Aorta (tissue), 5 donors: ENCODE results near the gene CTIF. TPM values are rescaled to one million over a fixed set of nuclear protein-coding genes. Genes with fewer than 3 reads are reported as not detected.

ENCODE experiments used
- ATAC-seq: fragments of 200-7000 bp; cut with Tn5 transposase; one replicate; pipeline ENCODE4 v1.9.1; 2022; ENCODE audit warnings: moderate library complexity; ENCODE audit not compliant: low FRiP score
- DNase-seq, 2 donors: peaks; one replicate each; pipeline ENCODE4 v3.0.0-alpha.2; 2020
- H3K27ac ChIP-seq, 2 donors: one replicate each; pipeline ENCODE4 v1.5.1; 2013; ENCODE audit warnings: low read length in 2 of 2, mild to moderate bottlenecking in 2 of 2, moderate library complexity in 2 of 2, control low read depth in 1 of 2, inconsistent platforms in 1 of 2, low read depth in 1 of 2
- H3K27me3 ChIP-seq, 2 donors: one replicate each; pipeline ENCODE4 v1.6.1; 2013; ENCODE audit warnings: control low read depth in 1 of 2, low read length in 1 of 2, mild to moderate bottlenecking in 1 of 2, moderate library complexity in 1 of 2; ENCODE audit not compliant: insufficient read depth in 2 of 2, control insufficient read depth in 1 of 2
- H3K36me3 ChIP-seq, 2 donors: one replicate each; pipeline ENCODE4 v1.6.1; 2013; ENCODE audit warnings: control low read depth in 1 of 2, low read length in 1 of 2, mild to moderate bottlenecking in 1 of 2; ENCODE audit not compliant: insufficient read depth in 2 of 2, control insufficient read depth in 1 of 2
- H3K4me1 ChIP-seq, 2 donors: one replicate each; pipeline ENCODE4 v1.6.1; 2013; ENCODE audit warnings: low read length in 2 of 2, control low read depth in 1 of 2, mild to moderate bottlenecking in 1 of 2, moderate library complexity in 1 of 2; ENCODE audit not compliant: insufficient read depth in 2 of 2, control insufficient read depth in 1 of 2
- H3K4me3 ChIP-seq, 2 donors: one replicate each; pipeline ENCODE4 v1.5.1; 2013; ENCODE audit warnings: low read length in 2 of 2, control low read depth in 1 of 2, mild to moderate bottlenecking in 1 of 2
- H3K9me3 ChIP-seq: one replicate; pipeline ENCODE4 v1.6.1; 2013; ENCODE audit warnings: mild to moderate bottlenecking, low read length; ENCODE audit not compliant: control insufficient read depth
- WGBS, 2 donors: extraction: QIAGEN DNeasy Blood & Tissue Kit; methylation state at CpG; one replicate each; pipeline ENCODE4 v1.1.7; 2013; 5-methylcytosine and 5-hydroxymethylcytosine counted together
- intact Hi-C, 2 donors: fragments of 100-400 bp; cut with DNase I; formaldehyde crosslinking; loops; one replicate each; pipeline versions ENCODE4 v1.14.2 to v1.15.0; 2022
- polyA plus RNA-seq, 2 donors: library from polyadenylated mRNA; stranded (reverse); fragments of 200-250 nt; gene quantifications; one replicate each; pipeline ENCODE4 v1.2.3, GENCODE V29; 2013
- total RNA-seq, 2 donors: library from RNA; stranded (reverse); fragmentation: NEBNext Ultra II Directional; extraction: Animal tissue kit (Norgen Biotek cat#: 25700); gene quantifications; one replicate each; pipeline ENCODE4 v1.2.1, GENCODE V29; 2021
- donor health status: healthy with polysubstance abuse.
- donor health status: Bipolar disorder and iron deficiency.
- donor health status: DM: no; HTN: no; CAD: no.
- donor health status: DM: no; HTN: no; CAD: no.
- donor health status: DM: yes; HTN: yes; CAD: no.

The CTIF gene
- total and polyA plus RNA-seq, 4 donors: 14.4 to 113 (median 93.4) TPM

DNA sequence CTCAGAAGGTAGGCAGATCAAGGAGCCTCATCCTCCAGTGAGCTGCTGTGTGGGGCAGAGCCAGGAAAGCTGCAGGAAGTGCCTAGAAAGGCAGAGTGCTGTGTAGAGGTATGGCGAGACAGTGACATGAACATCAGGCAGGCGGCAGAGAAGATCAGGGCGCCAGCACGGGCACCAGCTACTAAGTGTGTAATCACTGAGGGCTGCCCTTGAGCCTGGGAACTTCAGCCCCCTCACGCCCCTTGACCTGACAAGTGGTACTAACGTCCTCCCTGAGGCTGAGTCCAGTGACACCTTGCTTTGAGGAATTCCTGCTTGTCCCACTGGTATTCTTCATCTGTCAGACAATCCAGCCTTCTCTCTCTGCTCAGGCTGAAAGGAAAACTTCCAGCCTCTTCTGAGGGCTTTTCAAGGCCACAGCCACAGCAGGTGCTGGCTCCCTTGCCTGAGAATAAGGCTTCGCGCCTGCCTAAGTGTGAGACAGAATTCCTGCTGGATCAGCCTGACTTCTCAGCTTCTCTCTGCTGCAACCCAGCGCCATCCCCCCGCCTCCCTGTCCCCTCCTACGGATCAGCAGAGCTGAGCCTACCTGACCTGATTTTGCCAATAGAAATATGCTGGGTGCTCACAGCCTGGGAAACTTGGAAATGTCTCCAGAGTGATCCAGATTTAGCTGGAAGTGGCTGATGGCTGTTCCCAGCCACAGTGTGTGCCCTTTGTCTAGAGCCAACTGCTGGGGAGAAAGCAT is 263.9 kb downstream of the CTIF start:
- ATAC-seq: peak; percentile 44
- peaks cover 0 to 2% of the 10 kb centered on the region in 2 donors for H3K4me1 ChIP-seq

DNA sequence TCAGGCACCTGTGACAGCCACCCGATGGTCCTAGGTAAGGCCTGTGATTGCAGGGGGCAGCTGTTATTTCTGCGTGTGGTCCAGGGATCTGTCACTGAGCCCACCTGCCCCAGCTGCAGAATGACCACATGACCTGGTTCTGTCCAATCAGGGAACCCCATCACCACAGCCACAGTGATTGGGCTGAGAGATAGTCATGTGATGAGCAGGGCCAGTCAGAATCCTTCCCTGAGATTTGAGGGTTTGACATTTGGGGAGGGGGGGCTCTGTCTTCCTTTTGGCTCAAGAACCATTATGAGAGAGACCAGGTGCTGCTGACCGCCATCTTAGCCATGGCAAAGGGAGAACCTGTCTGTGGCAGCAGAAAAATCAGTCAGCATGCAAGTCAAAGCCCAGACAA is 264.7 kb downstream of the CTIF start:
- intact Hi-C loops: no loop called here
- no peaks in the 10 kb centered on the region for H3K9me3 ChIP-seq
- no peaks in the 10 kb centered on the region for H3K27me3 ChIP-seq
- peak overlapping the region in 1 of 2 donors; percentile 82 for H3K27ac ChIP-seq
- no peaks in the 10 kb centered on the region for H3K36me3 ChIP-seq
- peaks cover 0 to 2% of the 10 kb centered on the region in 2 donors for H3K4me1 ChIP-seq
- DNase-seq (peak; percentile 18 to 51), ATAC-seq (no peak)
- H3K4me3 ChIP-seq: no peak overlapping the region
- 93 to 94% methylated on average over 3 of the region's 3 CpGs for WGBS, 2 donors

More for the DNA sequence above, 263.9 kb downstream of the CTIF start:
- 42 to 43% methylated on average over 11 of the region's 11 CpGs for WGBS, 2 donors
- Histone ChIP-seq H3K36me3 (no peaks in the 10 kb centered on the region), H3K9me3 (no peaks in the 10 kb centered on the region), H3K27ac (peak overlapping the region in 1 of 2 donors; percentile 72), H3K4me3 (no peak overlapping the region), H3K27me3 (no peaks in the 10 kb centered on the region)
- intact Hi-C loops: no loop called here
- peak; percentile 62 to 75 for DNase-seq

DNA sequence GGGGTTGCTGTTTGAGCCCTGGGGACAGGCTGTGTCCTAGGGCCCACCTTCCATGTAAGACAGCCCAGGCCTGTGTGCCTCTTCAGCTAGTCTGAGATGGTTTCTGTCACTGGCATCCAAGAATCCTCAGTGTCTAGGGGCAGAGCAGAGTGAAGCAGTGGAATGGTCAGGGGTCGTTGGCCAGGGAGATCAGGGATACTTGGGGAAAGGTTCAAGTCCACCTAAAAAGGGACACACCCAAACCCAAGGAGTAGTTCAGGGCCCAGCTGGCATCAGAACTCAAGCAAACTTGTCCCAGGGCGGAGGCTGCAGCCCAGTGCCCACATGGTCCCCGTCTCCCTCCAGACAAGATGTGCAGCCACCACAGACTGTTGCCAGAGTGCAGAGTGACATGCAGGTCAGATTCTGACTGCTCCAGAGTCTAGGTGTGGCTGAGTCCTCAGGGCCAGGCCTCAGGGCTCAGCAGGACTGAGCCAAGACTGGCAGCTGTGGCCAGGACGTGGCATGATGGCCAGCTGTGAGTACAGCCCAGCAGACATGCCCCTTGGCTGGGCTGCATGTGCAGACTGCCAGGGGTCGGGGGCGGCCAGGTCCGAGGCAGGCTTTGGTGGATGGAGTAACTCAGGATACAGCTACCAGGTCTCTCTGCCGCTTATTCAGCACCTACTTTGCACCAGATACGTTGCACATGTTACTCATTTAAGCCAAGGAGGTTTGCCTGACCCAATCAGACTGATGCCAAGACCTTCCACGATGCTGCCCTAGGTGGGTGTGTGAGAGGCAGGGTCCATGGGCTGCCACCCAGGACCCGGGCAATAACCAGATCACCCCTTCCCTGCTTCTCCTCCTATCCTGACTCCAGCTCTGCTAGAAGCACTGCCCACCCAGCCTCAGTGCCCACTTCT is 265.4 kb downstream of the CTIF start:
- no peaks in the 10 kb centered on the region for H3K27me3 ChIP-seq
- H3K27ac ChIP-seq: peak overlapping the region in 1 of 2 donors; percentile 82
- H3K9me3 ChIP-seq: no peaks in the 10 kb centered on the region
- peak; percentile 61 to 67 for DNase-seq
- intact Hi-C loops: no loop called here
- H3K36me3 ChIP-seq: no peaks in the 10 kb centered on the region
- no peak overlapping the region for H3K4me3 ChIP-seq
- WGBS, 2 donors: 25 to 34% methylated on average over 11 of the region's 11 CpGs
- ATAC-seq: no peak
- H3K4me1 ChIP-seq: peaks cover 0 to 2% of the 10 kb centered on the region in 2 donors

DNA sequence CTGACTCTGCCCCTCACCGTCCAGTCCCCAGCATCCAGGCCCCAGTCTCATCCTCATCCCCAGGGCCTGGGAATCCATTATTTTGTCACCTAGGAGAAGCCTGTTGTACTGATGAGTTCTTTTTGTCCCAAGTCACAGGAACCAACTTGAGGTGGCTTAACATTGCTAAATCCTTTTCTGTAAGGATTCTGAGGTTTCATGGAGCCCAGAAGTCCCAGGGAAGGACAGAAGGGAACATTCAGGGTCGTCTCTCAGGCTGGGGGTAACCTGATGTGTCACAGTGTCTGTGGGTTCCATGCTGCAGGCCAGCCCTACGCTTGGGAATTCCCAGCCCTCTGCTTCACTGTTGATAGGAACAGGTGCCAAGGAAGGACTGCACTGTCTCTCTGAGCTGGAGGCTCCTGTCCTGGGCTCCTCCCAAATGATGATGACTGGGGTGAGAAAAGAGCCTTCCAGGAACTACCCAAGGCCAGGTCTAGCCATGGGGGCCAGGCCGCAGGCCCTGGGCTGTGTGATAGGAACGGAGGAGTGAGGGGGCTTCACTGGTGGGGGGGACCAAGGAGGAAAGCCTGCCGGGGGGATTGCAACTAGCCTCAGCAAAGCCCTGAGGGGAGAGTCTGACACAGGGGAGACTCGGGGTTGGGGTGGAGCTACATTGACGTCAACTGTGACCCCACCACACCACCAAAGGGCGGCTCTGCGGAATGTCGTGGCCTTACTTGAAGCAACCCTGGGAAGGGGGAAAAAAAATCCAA is 266.2 kb downstream of the CTIF start:
- Histone ChIP-seq H3K27ac (peak overlapping the region in 1 of 2 donors; percentile 89), H3K4me3 (no peak overlapping the region), H3K4me1 (peaks cover 0 to 2% of the 10 kb centered on the region in 2 donors), H3K9me3 (no peaks in the 10 kb centered on the region), H3K36me3 (no peaks in the 10 kb centered on the region), H3K27me3 (no peaks in the 10 kb centered on the region)
- intact Hi-C loops: no loop called here
- 95% methylated on average over 11 of the region's 11 CpGs for WGBS, 2 donors
- DNase-seq (peak; percentile 38 to 56), ATAC-seq (no peak)

DNA sequence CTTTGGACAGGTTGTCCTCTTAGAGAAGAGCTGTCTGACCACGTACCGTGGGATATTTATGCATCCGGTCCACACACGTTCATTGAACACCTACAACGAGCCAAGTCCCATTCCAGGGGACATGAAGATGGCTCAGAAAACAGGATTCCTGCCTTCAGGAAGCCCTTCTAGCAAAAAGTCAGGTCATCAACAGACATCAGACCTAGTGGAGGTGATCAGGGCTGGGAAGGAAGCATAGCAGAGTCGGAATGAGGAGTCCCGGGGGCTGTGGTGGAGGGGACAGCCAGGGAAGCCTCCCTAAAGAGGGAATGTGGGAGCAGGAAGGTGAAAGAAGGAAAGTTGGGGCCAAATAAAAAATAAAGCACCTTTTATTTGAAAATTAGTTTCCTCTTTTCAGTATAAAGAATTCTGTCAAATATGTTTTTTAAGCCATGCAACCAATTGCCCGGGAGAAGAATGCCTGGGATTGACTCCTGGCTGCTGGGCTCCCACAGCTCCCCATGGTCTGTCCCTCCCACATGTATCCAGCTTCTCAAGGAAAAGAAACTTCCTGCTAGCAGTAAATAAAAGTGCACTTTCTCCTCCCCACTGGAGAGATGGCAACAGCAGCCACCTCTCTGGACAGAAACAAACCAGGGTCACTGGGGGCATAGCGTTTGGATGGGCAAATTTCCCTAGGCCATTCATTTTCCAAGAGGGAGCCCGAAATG is 267.1 kb downstream of the CTIF start:
- H3K4me3 ChIP-seq: no peak overlapping the region
- intact Hi-C loops: no loop called here
- no peaks in the 10 kb centered on the region for H3K27me3 ChIP-seq
- ATAC-seq (no peak), DNase-seq (peak in 1 of 2 donors; percentile 9)
- no peaks in the 10 kb centered on the region for H3K36me3 ChIP-seq
- WGBS, 2 donors: 68 to 69% methylated on average over 10 of the region's 10 CpGs
- H3K27ac ChIP-seq: peak overlapping the region; percentile 61 to 97
- no peaks in the 10 kb centered on the region for H3K9me3 ChIP-seq
- H3K4me1 ChIP-seq: peaks cover 0 to 2% of the 10 kb centered on the region in 2 donors

DNA sequence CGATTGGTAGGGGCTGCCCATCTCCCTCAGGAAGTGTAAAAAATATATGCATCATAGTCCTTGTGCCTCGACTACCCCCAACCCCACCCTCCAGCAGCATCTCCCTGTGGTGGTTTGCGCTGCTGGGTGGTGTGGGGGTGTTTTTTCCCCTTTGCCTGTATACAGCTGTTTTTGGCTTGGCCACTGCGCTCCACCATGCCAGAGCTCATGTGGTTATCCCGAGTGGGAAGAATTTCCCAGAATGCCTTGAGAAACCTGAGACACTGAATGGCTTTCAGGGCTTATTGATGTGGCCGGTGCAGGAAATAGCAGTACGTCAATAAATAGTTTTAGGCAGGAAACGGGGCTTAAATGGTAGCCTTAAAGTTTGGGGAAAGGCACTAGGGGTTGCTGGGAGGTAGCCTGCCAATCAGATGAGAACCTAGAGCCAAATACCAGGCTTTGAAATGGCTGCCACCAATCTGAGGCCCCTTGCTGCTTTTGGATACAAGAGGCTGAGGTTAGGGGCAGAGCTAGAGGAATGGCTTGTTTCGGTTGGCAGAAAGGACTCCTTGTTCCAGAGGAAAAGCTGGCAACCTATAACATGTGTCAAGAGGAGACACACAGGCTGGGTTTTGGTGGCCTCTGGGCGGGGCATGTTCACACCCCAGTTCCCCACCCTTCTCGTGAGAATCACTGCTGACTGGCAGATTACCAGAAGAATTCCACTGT is 267.9 kb downstream of the CTIF start:
- ATAC-seq (peak; percentile 78), DNase-seq (peak; percentile 65 to 78)
- no peaks in the 10 kb centered on the region for H3K27me3 ChIP-seq
- H3K4me1 ChIP-seq: peaks cover 0 to 2% of the 10 kb centered on the region in 2 donors
- no peaks in the 10 kb centered on the region for H3K9me3 ChIP-seq
- WGBS, 2 donors: 3 to 7% methylated on average over 11 of the region's 11 CpGs
- intact Hi-C loops: loop anchor here in 1 of 2 donors (1.0 kb wide), 1 partner anchor 16 kb away; no protein-coding TSS in a partner anchor
- H3K27ac ChIP-seq: peak overlapping the region; percentile 61 to 97
- H3K36me3 ChIP-seq: no peaks in the 10 kb centered on the region
- no peak overlapping the region for H3K4me3 ChIP-seq

DNA sequence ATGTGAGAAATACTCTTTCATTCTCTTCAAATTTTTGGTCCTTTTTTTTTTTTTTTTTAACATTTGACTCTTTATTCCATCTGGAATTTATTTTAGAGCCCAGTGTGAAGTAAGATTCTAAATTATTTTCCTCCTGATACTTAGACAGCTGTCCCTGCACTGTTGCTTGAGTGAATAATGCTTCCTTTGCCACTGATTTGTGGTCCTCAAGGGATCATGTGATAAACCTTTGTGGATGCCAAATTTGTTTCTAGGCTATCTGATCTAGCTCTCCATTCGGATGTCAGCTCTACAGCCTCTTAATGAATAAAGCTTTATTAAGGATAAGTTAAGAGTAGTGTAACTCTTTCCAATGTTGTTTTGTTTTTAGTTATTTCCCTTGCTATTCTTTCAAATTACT is 269.6 kb downstream of the CTIF start:
- no peaks in the 10 kb centered on the region for H3K36me3 ChIP-seq
- no peaks in the 10 kb centered on the region for H3K27me3 ChIP-seq
- H3K4me3 ChIP-seq: no peak overlapping the region
- DNase-seq: no peak
- WGBS, 2 donors: 6 to 18% methylated on average over 1 of the region's 1 CpG
- no peak for ATAC-seq
- intact Hi-C loops: no loop called here
- H3K9me3 ChIP-seq: no peaks in the 10 kb centered on the region
- H3K4me1 ChIP-seq: peaks cover 0 to 2% of the 10 kb centered on the region in 2 donors
- no peak overlapping the region for H3K27ac ChIP-seq
